CD4-positive, alpha-beta T cell treated with Interleukin-10 for 1 hour (primary cell): Measurements from ENCODE around the gene CCSAP.
"Not testable (repeated sequence)": the region's sequence is repeated elsewhere in the genome, so short reads cannot be mapped to it uniquely, and the experiment has no call there.

Experiments
- DNase-seq: peaks from one replicate; pipeline ENCODE4 v3.0.0-alpha.2; 2020

CCSAP gene, protein sequence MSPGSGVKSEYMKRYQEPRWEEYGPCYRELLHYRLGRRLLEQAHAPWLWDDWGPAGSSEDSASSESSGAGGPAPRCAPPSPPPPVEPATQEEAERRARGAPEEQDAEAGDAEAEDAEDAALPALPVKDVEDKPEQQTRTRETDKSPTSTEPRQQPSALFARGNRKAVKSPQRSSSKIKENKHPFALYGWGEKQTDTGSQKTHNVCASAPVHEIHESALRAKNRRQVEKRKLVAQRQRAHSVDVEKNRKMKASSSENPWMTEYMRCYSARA

DNA sequence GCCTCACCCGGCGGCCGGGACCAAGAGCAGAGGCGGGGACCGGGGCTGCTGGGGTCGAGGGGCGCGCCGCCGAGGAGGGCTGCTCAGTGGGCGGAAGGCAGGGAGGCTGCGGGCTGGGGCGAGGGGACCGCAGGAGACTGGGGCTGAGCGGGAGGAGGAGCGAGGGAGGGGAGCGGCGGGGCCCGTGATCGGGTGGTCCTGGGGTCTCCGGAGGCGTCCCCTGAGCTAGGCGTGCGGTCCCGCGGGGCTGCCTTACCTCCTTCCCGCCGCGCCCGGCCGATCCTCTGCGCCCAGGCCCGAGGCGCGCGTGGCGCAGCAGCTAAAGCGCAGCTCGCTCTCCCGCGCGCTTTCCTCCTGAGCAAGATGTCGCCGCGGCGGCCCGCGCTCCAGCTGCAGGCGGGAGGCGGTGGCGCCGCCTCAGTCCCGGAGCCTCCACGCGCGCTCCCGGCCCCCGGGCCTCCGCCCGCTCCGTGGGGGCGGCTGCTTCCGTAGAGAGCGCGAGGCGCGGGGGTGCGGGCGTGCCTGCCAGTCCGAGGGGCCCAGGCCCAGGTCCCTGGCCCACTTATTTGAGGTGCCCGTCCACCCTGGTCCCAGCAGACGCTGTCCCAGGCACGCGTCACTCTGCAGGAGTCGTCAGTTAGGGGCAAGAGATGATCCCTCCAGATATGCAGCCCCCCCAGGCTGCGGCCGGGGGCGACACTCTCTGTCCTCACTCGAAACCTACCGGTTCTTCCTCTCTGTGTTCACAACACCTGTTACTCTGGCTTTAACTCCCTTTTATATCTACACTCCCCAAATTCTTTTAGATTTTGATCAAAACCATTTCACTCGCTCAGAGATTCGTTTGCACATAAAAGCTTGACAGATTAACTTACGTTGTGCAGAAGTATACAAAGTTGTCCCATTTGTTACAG, at the start of gene CCSAP:
Gene CCSAP, minus strand, starts transcription at position 392 of the 914 bp plus-strand sequence. CDS start 582 bp downstream, outside the sequence.
- DNase-seq: peak; percentile 65

DNA sequence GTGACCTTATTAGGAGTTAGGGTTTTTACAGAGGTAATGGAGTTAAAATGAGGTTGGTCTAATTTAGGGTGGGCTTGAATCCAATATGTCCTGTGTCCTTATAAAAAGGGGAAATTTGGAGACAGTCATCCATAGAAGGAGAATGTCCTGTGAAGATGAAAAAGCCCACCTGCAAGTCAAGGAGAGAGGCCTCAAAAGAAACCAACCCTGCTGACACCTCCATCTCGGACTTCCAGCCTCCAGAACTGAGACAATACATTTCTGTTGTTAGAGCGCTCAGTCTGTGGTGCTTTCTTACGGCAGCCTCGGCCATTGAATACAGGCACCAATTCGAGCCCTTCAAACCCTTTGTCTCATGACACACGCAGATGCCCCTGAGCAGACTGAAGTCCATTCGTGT, 47.3 kb upstream of the CCSAP start:
- no peak for DNase-seq

DNA sequence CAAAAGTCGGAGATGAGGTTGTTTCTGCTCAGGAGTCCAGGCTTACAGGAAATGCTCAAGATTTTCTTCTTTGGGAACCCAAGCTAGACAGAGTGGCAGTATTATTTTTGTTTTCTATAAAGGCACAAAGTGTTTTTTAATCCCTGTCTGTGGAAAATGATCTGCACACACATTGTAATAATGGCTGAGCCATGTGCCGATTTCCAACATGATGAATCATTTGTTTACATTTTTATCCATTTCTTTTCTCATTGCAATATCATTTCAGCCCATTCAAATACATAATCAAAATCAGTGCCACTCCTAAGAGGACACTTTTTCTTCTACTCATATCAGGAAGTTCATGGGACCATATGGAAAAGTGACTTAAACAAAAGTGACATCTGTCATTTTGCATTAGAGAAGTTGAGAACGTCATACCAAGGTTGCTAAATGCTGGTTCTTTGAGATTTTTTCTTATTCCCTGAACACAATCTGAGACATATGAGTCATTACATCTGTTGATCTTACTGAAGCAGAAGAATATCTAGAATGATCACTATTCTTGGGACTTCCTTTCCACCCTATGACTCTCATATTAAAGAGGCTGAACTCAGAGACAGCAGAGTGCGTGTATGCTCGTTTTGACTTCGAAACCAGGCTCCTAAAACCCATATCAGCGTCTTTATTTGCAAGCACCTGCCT, 46.2 kb upstream of the CCSAP start:
- DNase-seq: no peak

DNA sequence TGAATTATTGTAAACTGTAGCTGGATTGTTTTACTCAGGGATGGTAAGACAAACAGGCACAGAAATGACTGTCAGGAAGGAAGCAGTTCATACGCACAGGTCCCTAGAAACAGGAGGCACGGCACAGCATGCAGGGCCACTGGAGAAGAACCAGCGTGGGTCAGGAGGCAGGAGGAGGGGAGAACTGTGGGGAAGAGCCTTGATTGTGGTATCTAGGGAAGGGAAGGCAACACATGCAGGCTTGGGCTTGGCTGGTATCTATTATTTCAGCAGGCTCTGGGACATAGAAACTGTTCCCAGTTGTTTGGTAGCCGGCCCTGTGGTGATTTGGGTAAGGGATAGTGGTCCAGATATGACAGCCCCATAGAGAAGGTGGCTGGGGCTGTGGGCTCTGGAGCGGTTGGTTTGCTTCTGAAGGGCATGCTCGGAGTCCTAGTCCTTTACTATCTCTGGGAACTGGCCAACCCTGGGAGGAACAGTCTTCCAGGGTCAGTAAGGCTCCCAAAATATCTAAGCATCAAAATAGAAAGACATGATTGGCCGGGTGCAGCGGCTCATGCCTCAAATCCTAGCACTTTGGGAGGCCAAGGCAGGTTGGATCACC, 43.1 kb upstream of the CCSAP start:
- DNase-seq: no peak

DNA sequence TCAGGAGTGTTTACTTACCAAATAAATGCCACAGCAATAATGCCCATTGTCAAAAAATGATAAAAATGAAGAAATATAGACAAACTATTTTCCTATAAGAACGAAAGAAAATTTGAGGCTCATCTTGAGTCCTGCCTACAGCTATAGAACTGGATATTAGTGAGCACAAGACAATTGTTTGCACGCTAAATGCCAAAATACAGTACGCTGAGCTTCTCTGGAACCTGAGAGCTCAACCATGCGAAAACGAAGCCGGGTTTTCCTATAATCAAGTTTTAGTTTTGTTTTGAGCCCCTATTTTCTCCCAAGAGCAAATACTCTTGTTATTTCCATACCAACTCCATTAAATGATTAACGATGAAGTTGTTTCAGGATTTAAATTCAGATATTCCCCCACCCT, 42.0 kb upstream of the CCSAP start:
- DNase-seq: no peak

DNA sequence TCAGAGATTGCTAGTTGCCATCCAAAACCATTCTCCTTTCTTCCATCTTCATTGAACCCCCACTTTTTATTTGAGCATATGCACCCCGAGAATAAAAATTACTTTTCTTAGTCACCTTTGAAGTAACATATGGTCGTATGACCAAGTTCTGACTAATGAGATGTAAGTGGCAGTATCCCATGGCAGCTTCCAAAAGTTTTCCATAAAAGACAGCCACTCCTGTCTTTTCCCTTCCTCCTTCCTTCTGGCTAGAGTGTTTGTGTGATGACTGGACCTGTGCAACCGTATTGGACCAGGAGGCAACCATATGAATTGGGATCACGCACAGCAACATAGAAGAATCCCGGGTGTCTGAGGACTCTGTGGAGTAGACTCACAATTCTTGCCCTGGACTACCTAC, 41.1 kb upstream of the CCSAP start:
- DNase-seq: no peak

DNA sequence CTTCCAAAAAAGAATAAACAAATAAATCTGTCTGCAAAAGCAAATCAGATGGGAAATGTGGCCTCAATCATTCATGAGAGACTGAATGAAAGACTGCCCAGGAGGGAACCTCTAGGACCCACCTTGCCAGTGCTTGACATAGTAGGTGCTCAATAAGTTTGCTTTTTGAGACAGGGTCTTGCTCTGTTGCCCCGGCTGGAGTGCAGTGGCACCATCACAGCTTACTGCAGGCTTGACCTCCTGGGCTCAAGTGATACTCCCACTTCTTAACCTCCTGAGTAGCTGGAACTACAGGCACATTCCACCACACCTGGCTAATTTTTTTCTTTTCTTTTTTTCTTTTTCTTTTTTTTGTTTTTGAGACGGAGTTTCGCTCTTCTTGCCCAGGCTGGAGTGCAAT, 40.3 kb upstream of the CCSAP start:
- no peak for DNase-seq

DNA sequence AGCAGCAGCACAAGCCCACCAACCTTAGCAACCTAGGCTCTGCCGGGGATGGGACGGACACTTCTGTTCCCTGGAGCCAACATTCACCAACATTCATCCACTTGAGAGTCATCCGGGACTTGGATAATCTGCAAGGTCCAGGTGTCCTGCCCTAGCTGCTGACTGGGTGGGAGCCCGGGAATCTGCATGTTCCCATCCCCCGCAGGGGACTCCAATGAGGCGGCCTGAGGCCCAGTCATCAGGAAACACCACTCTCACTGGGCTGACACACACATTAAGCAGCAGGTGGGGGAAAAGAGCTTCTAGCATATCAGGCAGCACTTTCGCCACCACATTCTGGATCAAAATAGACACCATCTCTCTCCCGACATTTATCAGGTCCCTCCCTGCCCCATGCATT, 38.4 kb upstream of the CCSAP start:
- DNase-seq: no peak

DNA sequence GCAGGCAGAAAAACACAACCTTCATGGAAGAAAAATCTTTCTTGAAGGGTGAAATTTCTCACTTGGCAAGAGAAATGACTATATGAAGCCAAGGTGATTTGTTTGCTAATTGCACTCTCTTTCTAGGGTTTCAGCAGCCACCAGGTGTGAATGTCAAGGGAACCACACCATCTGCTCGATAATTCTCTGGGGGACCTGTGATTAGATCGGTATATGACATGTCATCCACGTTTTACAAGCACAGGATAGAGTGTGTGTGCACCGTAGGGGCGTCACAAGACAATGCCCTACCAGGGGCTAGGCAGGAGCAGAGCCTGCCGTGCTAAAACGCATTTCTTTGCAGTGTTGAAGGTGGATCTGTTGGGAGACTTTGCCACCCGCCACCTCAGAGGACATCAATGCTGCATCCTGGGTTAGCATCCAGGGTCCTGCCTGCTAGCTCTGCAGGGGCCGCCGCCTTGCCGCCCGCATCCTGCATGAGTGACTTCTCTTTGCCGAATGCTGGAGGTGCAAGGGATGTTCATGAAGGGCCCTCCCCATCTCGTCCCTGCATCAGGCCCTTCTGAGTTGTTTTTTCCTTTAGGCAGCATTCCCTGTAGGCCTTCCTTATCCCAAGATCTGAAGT, 37.8 kb upstream of the CCSAP start:
- no peak for DNase-seq

DNA sequence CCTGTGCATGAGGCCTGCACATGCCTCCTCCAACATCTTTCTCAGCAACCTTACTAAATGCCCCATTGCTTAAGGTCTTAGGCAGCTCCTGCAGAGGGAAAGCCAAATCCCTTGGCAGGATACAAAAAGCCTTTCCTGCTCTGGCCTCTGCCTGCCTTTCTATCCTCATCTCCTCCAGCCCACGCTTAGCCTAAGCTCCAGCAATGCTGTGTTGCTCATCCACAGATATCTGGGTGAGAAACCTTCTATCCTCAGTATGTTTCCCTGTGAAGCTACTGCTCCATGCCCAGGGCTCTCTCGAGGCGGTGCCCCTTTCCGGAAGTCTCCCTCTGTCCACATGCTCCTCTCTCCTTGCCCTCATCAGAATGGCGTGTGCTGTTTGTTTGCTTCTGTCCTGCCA, 37.0 kb upstream of the CCSAP start:
- no peak for DNase-seq

DNA sequence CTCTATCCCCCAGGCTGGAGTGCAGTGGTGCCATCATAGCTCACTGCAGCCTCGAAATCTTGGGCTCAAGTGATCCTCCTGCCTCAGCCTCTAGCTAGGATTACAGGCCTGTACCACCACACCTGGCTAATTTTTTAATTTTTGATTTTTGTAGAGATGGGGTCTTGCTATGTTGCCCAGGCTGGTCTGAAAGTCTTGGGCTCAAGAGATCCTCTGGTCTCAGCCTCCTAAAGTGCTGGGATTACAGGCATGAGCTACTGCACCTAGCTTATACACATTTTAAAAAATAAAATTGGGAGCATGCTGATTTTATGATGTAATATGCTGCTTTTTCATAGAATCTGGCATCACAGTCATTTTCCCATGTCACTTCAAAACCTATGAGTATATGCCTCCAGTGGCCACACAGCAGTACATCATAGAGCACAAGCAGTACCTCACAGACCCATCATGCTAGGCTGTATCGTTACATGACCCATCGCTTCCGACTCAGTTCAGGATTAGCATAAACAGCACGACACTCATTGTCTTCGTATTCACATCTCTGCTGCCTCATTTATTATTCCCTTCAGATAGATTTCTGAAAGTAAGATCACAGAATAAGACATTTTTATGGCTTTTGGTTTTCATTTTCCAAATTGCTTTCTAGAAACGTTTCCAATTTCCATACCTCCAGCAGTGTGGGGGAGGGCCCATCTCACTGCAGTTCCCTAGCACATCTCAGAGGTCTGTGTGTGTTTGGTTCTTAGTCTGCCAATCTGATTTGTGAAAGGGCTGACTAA, 35.9 kb upstream of the CCSAP start:
- DNase-seq: no peak

DNA sequence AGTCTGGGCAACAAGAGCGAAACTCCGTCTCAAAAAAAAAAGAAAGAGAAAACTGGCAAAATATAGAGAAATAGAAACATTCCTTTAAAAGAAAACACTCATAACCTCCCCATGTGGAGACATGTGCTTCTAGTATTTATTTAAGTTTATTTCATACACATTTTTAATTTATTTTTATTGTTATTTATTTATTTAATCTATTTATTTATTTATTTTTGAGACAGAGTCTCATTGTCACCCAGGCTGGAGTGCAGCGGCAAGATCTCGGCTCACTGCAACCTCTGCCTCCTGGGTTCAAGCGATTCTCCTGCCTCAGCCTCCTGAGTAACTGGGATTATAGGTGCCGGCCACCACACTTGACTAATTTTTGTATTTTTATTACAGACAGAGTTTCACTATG, 35.2 kb upstream of the CCSAP start:
- DNase-seq: not testable (repeated sequence)

DNA sequence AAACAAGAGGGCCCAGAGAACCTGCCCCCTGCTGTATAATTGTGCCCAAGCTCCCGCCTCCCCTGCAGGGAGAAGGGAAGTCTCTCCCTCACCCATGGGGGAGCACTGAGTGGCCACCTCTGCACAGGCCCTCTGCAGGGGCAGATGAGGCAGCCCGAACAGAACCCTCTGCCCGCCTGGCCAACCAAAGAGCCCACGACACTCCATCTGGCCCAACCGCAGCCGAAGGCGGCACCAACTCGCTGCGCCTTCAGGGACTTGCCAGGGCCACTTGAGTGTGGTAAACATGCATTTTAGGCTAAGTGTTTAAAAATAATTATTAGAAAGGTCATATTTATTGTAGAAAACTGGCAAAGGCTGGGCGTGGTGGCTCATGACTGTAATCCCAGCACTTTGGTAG, 34.6 kb upstream of the CCSAP start:
- DNase-seq: no peak

DNA sequence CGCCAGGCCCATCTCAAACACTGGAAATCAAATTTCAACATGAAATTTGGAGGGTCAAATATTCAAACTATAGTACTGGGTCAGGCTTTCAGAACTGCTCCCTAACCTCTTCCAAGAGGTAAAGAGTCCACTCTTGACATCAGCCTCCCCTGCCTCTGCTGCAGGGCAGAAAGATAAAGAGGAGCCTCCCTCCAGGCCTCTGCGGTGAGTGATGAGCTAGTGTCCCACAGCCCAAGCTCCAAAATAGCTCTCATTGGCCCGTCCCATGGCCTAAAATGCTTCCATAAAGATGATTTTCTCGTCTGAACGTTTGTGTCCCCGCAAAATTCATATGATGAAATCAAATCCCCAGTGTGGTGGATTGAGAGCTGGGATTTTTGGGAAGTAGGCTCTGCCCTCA, 33.7 kb upstream of the CCSAP start:
- DNase-seq: no peak

DNA sequence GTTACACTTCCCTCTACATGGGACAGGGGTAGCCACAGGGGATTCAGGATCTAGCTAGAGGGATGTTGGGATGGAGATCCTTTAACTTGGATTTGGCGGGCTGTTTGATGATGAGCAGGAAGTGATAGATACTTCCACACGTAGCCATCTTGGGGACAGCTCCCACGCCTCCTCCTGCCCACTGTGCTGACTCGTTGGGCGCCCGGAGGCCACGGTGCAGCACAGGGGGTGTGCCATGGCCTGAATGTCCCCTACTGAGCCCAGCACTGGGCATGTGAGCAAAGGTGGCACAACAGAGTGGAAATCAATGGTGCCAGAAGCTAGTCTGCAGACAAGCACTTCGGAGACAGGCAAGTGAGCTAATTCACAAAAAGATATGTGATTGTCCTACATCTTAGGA, 31.6 kb upstream of the CCSAP start:
- DNase-seq: no peak

DNA sequence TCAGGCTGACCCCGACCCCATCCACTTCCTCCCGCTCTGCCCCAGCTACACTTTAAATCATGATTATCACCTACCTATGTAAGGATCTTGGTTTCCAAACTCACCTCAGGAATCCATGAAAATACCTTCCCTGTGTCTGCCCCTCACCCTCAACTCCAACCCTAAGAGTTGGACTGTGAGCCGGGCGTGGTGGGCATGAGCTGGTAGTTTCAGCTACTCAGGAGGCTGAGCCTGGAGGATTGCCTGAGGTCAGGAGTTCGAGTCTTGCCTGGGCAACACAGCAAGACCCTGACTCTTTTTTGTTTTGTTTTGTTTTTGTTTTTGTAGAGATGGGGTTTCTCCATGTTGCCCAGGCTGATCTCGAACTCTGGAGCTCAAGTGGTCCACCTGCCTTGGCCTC, 30.5 kb upstream of the CCSAP start:
- DNase-seq: no peak

DNA sequence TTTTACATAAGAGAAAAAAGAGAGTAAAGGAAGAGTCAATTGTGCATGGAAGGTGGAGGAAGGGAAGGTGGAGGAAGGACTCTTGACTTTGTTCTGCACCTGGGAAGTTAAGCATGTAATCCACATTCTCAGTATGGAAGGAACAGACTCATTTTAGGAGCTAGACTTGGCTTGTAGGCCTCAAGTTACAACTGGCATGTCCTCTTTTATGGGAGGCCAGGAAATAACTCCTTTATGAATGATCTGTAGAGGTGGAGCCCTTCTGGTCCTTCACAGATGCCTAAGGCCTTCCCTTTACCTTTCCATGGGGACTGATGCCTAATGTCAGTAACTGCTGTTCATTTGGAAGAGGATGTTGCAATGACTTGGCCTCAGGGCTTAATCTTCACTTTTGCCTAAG, 29.4 kb upstream of the CCSAP start:
- no peak for DNase-seq

DNA sequence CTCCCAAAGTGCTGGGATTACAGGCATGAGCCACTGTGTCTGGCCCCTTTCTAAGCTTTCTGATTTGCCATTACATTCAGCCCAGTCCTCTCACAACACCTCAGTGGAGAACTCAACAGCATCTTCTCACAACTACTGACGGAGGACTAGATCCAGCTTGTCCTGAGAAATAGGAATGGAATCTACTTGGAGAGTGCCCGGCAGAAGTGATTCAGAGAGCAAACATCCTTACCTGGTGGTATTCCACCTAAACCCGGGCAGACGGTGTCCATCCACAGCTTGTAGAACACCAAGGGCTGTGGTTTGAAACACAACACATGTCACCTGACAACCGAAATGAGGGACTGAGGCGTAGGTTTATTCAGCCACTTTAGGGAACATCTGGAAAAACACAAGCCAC, 28.8 kb upstream of the CCSAP start:
- DNase-seq: no peak

DNA sequence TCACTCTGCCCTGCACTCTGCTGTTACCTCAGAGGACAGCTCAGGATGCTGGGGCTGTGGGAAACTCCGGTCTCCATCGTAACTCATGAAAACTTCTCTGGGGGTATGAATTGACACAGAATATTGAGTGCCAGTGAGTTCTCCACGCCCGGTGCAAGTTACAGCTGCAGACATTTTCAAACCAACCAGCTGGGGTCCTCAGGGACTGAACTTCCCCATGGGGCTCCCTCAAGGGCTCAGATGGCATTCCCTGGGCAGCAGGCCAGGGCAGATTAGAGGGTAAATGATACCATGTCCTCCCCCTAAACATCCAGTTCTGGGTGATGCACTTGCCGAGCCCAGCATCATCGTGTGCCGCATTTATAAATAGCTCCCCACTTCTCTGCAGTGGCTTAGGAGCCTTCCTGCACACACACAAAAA, 27.8 kb upstream of the CCSAP start:
- DNase-seq: no peak

DNA sequence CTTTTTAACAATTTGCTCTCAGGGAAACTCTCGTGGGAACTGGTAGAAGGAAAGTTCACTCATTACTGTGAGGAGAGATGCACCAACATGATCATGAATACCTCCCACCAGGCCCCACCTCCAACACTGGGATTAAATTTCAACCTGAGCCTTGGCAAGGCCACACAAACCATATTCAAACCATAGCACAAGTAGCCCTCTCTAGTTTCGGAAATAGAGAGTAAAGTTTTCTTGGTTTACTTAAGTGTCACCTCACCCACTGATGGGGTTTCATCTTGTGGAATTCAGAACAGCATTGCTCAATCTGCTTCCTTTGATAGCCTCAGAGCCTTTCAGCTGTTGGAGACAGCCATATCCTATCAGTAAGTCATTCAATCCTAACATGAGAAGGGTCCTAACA, 25.5 kb upstream of the CCSAP start:
- DNase-seq: no peak

DNA sequence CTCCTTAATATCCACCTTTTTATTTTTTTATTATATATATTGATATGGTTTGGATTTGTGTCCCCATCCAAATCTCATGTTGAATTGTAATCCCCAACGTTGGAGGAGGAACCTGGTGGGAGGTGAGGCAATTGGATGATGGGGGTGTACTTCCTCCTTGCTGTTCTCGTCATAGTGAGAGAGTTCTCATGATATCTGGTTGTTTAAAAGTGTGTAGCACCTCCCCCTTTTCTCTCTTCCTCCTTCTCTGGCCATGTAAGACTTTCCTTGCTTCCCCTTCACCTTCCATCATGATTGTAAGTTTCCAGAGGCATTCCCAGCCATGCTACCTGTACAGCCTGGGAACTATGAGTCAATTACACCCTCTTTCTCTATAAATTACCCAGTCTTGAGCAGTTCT, 22.7 kb upstream of the CCSAP start:
- DNase-seq: no peak
